PFSK-1 (cell line): ENCODE data around the gene COL4A6.

Experiments
- FOXP2 ChIP-seq: optimal IDR thresholded peaks from 2 replicates; pipeline ENCODE3; 2011; ENCODE audit warnings: borderline replicate concordance, control low read depth, inconsistent platforms; ENCODE audit not compliant: insufficient read depth; ENCODE audit errors: extremely low read length, extremely low read depth
- POLR2AphosphoS5 ChIP-seq: IDR thresholded peaks from 2 replicates; pipeline ENCODE4 v1.6.1; 2012; ENCODE audit warnings: low read depth, mild to moderate bottlenecking, control low read depth, low read length, moderate library complexity
- SIN3A ChIP-seq: IDR thresholded peaks from 2 replicates; pipeline ENCODE4 v1.6.1; 2012; ENCODE audit warnings: mild to moderate bottlenecking, low read length, moderate library complexity, borderline replicate concordance; ENCODE audit not compliant: insufficient read depth
- TAF1 ChIP-seq: IDR thresholded peaks from 2 replicates; pipeline ENCODE4 v1.6.1; 2012; ENCODE audit warnings: low read length, control low read depth, borderline replicate concordance; ENCODE audit not compliant: insufficient read depth
- TF ChIP-seq, protein P1 (sequence below), 2 experiments: IDR thresholded peaks; 2 replicates each; pipeline versions ENCODE4 v1.6.1 to v1.8.0; 2011 to 2012; ENCODE audit warnings: low read depth in 2 of 2, low read length in 2 of 2, control low read depth in 1 of 2, inconsistent platforms in 1 of 2, mild to moderate bottlenecking in 1 of 2, moderate library complexity in 1 of 2; ENCODE audit not compliant: insufficient read depth in 1 of 2

COL4A6 gene

DNA sequence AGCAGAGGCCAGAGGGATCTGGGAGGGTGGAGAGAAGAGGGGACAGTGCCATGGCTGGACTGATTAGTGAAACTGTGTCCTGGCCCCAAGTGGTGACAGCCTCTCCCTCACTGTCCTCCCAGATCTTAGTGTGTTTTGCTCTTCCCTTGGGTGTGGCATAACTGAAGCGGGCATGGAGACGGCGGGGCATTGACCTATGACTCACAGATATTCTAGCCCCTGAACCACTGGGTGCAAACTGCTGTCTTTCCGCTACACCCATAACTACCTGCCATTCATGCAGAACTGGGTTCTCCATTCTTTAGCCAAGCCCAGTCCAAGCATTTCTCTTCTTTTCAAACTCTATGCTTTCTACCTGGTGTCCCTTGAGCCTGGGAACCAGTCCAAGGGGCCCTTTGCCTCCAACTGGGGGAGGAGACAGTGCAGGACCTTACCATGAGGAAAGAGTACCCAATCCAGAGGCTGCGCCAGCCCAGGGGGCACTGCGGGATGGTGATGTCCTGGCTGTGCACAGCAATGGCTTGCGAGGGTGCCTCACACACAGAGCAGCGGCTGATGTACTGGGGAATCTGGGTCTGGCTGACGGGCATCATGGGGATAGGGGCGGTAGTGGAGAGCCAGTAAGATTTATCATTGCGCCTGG lies 279.1 kb downstream of the COL4A6 start:
- TF ChIP-seq SIN3A: no peak
- no peak for TF ChIP-seq POLR2AphosphoS5
- no peak for TF ChIP-seq FOXP2
- TF ChIP-seq, protein P1, sequence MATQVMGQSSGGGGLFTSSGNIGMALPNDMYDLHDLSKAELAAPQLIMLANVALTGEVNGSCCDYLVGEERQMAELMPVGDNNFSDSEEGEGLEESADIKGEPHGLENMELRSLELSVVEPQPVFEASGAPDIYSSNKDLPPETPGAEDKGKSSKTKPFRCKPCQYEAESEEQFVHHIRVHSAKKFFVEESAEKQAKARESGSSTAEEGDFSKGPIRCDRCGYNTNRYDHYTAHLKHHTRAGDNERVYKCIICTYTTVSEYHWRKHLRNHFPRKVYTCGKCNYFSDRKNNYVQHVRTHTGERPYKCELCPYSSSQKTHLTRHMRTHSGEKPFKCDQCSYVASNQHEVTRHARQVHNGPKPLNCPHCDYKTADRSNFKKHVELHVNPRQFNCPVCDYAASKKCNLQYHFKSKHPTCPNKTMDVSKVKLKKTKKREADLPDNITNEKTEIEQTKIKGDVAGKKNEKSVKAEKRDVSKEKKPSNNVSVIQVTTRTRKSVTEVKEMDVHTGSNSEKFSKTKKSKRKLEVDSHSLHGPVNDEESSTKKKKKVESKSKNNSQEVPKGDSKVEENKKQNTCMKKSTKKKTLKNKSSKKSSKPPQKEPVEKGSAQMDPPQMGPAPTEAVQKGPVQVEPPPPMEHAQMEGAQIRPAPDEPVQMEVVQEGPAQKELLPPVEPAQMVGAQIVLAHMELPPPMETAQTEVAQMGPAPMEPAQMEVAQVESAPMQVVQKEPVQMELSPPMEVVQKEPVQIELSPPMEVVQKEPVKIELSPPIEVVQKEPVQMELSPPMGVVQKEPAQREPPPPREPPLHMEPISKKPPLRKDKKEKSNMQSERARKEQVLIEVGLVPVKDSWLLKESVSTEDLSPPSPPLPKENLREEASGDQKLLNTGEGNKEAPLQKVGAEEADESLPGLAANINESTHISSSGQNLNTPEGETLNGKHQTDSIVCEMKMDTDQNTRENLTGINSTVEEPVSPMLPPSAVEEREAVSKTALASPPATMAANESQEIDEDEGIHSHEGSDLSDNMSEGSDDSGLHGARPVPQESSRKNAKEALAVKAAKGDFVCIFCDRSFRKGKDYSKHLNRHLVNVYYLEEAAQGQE (IDR thresholded peaks at IDR 0.05; ENCODE audit: insufficient read depth in 1 of 2, low read depth in 2 of 2, low read length in 2 of 2): no peak
- no peak for TF ChIP-seq TAF1

- no peak for TF ChIP-seq SIN3A
- TF ChIP-seq, protein P1 (IDR thresholded peaks at IDR 0.05; ENCODE audit: insufficient read depth in 1 of 2, low read depth in 2 of 2, low read length in 2 of 2): no peak
- TF ChIP-seq TAF1: no peak
- no peak for TF ChIP-seq FOXP2
- no peak for TF ChIP-seq POLR2AphosphoS5
These were observed 280.6 kb downstream of the COL4A6 start for GRCh38 chrX:108157628-108158027.

GRCh38 chrX:108156934-108157466 lies 281.2 kb downstream of the COL4A6 start:
- TF ChIP-seq FOXP2 (no peak), POLR2AphosphoS5 (no peak), TAF1 (no peak), SIN3A (no peak)
- TF ChIP-seq, protein P1 (IDR thresholded peaks at IDR 0.05; ENCODE audit: insufficient read depth in 1 of 2, low read depth in 2 of 2, low read length in 2 of 2): no peak

GRCh38 chrX:108156082-108156481 lies 282.1 kb downstream of the COL4A6 start:
- TF ChIP-seq SIN3A: no peak
- no peak for TF ChIP-seq POLR2AphosphoS5
- TF ChIP-seq, protein P1 (IDR thresholded peaks at IDR 0.05; ENCODE audit: insufficient read depth in 1 of 2, low read depth in 2 of 2, low read length in 2 of 2): no peak
- no peak for TF ChIP-seq TAF1
- TF ChIP-seq FOXP2: no peak

DNA sequence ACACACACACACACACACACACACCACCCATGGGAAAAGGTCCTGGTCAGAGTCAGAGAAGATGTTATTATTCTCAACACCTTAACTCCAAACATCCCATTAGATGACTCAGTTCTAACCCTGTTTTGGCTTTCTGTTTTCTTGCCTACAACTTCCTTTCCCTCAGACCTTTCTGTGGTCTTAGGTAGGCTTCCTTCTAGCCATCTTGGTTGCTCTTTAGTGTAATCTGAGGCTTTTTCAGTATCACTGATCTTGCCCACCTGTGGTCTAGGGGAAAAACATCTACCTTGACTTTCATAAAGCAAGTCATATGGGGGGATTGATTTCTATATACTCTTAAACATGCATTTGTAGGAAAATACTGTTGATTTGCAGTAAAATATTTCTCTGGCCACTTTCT lies 289.7 kb downstream of the COL4A6 start:
- TF ChIP-seq FOXP2 (no peak), TAF1 (no peak)
